Stomach (tissue), 4 donors: Measurements from ENCODE around the gene ORM1.

Source experiments
- EP300 ChIP-seq: sonication (generic); formaldehyde crosslinking; IDR thresholded peaks from one replicate; pipeline ENCODE4 v1.6.1; 2017; ENCODE audit warnings: antibody characterized with exemption
- POLR2A ChIP-seq, 4 donors: fragments of 450-650 bp; IDR thresholded peaks; one replicate each; pipeline ENCODE4 v1.6.1; 2016; ENCODE audit warnings: antibody characterized with exemption in 4 of 4, control low read depth in 2 of 4, mild to moderate bottlenecking in 1 of 4, moderate library complexity in 1 of 4
- TF ChIP-seq, protein P1 (sequence below), 7 experiments: fragments of 450-650 bp in 4 of 7; fragments of 200-600 bp in 3 of 7; sonication (generic) in 3 of 7; IDR thresholded peaks; one replicate each; pipeline ENCODE4 v1.5.1; 2016 to 2019; ENCODE audit warnings: antibody characterized with exemption in 7 of 7, control low read depth in 2 of 7, mild to moderate bottlenecking in 1 of 7

DNA sequence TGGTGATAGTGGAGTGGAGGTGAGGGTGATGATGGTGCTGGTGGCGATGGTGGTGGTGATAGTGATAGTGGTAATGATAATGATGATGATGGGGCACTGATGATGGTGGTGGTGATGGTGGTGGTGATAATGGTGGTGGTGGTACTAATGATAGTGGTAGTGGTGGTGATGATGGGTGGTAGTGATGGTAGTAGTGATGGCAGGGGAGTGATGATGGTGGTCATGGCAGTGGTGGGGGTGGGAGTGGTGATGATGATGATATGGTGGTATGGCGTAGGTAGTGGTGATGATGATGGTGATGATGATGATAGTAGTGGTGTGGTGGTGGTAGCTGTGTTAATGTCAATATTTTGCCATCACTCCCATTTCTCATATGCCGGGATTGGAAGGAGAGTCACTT lies 44.5 kb upstream of the ORM1 start:
- TF ChIP-seq, protein P1, sequence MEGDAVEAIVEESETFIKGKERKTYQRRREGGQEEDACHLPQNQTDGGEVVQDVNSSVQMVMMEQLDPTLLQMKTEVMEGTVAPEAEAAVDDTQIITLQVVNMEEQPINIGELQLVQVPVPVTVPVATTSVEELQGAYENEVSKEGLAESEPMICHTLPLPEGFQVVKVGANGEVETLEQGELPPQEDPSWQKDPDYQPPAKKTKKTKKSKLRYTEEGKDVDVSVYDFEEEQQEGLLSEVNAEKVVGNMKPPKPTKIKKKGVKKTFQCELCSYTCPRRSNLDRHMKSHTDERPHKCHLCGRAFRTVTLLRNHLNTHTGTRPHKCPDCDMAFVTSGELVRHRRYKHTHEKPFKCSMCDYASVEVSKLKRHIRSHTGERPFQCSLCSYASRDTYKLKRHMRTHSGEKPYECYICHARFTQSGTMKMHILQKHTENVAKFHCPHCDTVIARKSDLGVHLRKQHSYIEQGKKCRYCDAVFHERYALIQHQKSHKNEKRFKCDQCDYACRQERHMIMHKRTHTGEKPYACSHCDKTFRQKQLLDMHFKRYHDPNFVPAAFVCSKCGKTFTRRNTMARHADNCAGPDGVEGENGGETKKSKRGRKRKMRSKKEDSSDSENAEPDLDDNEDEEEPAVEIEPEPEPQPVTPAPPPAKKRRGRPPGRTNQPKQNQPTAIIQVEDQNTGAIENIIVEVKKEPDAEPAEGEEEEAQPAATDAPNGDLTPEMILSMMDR (IDR thresholded peaks at IDR 0.05): no peak
- TF ChIP-seq EP300 (no peak), POLR2A (IDR thresholded peaks at IDR 0.05) (no peak)
